ENCODE results near the gene AAR2. TPM values are rescaled to one million over a fixed set of nuclear protein-coding genes. Genes with fewer than 3 reads are reported as not detected.

AAR2 gene
- total RNA-seq, 1 donor from 2014 or later, result 23.7 TPM

- Histone ChIP-seq H3K4me1 (no peaks in the 10 kb centered on the region), H3K36me3 (peaks cover 69% of the 10 kb centered on the region), H3K27me3 (ENCODE audit: low read depth) (no peaks in the 10 kb centered on the region), H3K4me3 (no peak overlapping the region), H3K27ac (no peak overlapping the region), H3K9me3 (no peaks in the 10 kb centered on the region)
- DNase-seq, result no peak
- no peak for ATAC-seq
- no peak for TF ChIP-seq CTCF (IDR thresholded peaks at IDR 0.05)
- intact Hi-C loops (cut with DNase I), result no loop called here
These were observed 19.1 kb upstream of the AAR2 start for GRCh38 chr20:36217226-36217625.

GRCh38 chr20:36218380-36219064 lies 17.8 kb upstream of the AAR2 start:
- no peak for TF ChIP-seq CTCF (IDR thresholded peaks at IDR 0.05)
- peaks cover 66% of the 10 kb centered on the region for H3K36me3 ChIP-seq
- DNase-seq (no peak), ATAC-seq (no peak)
- H3K4me1 ChIP-seq, result no peaks in the 10 kb centered on the region
- no peaks in the 10 kb centered on the region for H3K9me3 ChIP-seq
- no peaks in the 10 kb centered on the region for H3K27me3 ChIP-seq (ENCODE audit: low read depth)
- H3K4me3 ChIP-seq, result no peak overlapping the region
- no peak overlapping the region for H3K27ac ChIP-seq
- intact Hi-C loops (cut with DNase I), result no loop called here

GRCh38 chr20:36219671-36220220 lies 16.5 kb upstream of the AAR2 start:
- ATAC-seq (no peak), DNase-seq (no peak)
- Histone ChIP-seq H3K4me1 (no peaks in the 10 kb centered on the region), H3K4me3 (no peak overlapping the region), H3K27me3 (ENCODE audit: low read depth) (no peaks in the 10 kb centered on the region), H3K27ac (no peak overlapping the region), H3K9me3 (no peaks in the 10 kb centered on the region), H3K36me3 (peaks cover 54% of the 10 kb centered on the region)
- no peak for TF ChIP-seq CTCF (IDR thresholded peaks at IDR 0.05)
- intact Hi-C loops (cut with DNase I), result no loop called here

- H3K4me3 ChIP-seq, result no peak overlapping the region
- H3K36me3 ChIP-seq, result peaks cover 57% of the 10 kb centered on the region
- no peaks in the 10 kb centered on the region for H3K27me3 ChIP-seq (ENCODE audit: low read depth)
- DNase-seq (no peak), ATAC-seq (no peak)
- no peaks in the 10 kb centered on the region for H3K9me3 ChIP-seq
- intact Hi-C loops (cut with DNase I), result no loop called here
- TF ChIP-seq CTCF (IDR thresholded peaks at IDR 0.05), result no peak
- no peaks in the 10 kb centered on the region for H3K4me1 ChIP-seq
- H3K27ac ChIP-seq, result no peak overlapping the region
These were observed 10.6 kb upstream of the AAR2 start for GRCh38 chr20:36225666-36226065.

GRCh38 chr20:36228770-36229169 lies 7.5 kb upstream of the AAR2 start:
- no peaks in the 10 kb centered on the region for H3K9me3 ChIP-seq
- ATAC-seq (no peak), DNase-seq (no peak)
- H3K4me3 ChIP-seq, result no peak overlapping the region
- H3K4me1 ChIP-seq, result no peaks in the 10 kb centered on the region
- no peak overlapping the region for H3K27ac ChIP-seq
- TF ChIP-seq CTCF (IDR thresholded peaks at IDR 0.05), result no peak
- H3K27me3 ChIP-seq (ENCODE audit: low read depth), result no peaks in the 10 kb centered on the region
- H3K36me3 ChIP-seq, result peaks cover 34% of the 10 kb centered on the region
- intact Hi-C loops (cut with DNase I), result no loop called here

All from lower lobe of right lung (tissue), 2 donors.